Gastroesophageal sphincter (tissue), 4 donors: ENCODE measurements around the gene FASLG. TPM values are rescaled to one million over a fixed set of nuclear protein-coding genes. Genes with fewer than 3 reads are reported as not detected.

ENCODE experiments used
- ATAC-seq: fragments of 150-250 bp; one replicate; pipeline ENCODE4 v1.9.1; 2016; ENCODE audit warnings: mild to moderate bottlenecking, moderate library complexity
- H3K27ac ChIP-seq, 4 donors: fragments of 200-600 bp; sonication (generic) in 3 of 4; 1 replicate in 3 of 4; 2 replicates in 1 of 4; pipeline ENCODE4 v1.5.1; 2016 to 2019
- H3K27me3 ChIP-seq: fragments of 200-600 bp; sonication (generic); one replicate; pipeline ENCODE4 v1.5.1; 2019
- H3K36me3 ChIP-seq, 2 donors: fragments of 200-600 bp; sonication (generic); one replicate each; pipeline ENCODE4 v1.5.1; 2019; ENCODE audit warnings: control low read depth in 1 of 2
- H3K4me1 ChIP-seq, 3 donors: fragments of 200-600 bp; sonication (generic); 1 replicate in 2 of 3; 2 replicates in 1 of 3; pipeline ENCODE4 v1.5.1; 2016 to 2019; ENCODE audit warnings: control low read depth in 2 of 3
- H3K4me3 ChIP-seq, 2 donors: fragments of 200-600 bp; sonication (generic); one replicate each; pipeline ENCODE4 v1.5.1; 2019; ENCODE audit warnings: mild to moderate bottlenecking in 1 of 2, moderate library complexity in 1 of 2
- H3K9me3 ChIP-seq, 3 donors: fragments of 200-600 bp; sonication (generic); one replicate each; pipeline ENCODE4 v1.5.1; 2017 to 2019; ENCODE audit warnings: control low read depth in 2 of 3
- EP300 ChIP-seq: sonication (generic); formaldehyde crosslinking; IDR thresholded peaks from one replicate; pipeline ENCODE4 v1.6.1; 2017; ENCODE audit warnings: antibody characterized with exemption, mild to moderate bottlenecking
- POLR2A ChIP-seq, 2 donors: fragments of 450-650 bp; IDR thresholded peaks; one replicate each; pipeline ENCODE4 v1.6.1; 2017; ENCODE audit warnings: antibody characterized with exemption in 2 of 2, mild to moderate bottlenecking in 2 of 2, moderate library complexity in 1 of 2
- POLR2AphosphoS5 ChIP-seq: sonication (generic); formaldehyde crosslinking; IDR thresholded peaks from one replicate; pipeline ENCODE4 v1.6.1; 2017; ENCODE audit warnings: antibody characterized with exemption
- WGBS, 2 donors: methylation state at CpG; one replicate each; pipeline ENCODE4 v1.1.5; 2018; ENCODE audit warnings: low coverage in 1 of 2; 5-methylcytosine and 5-hydroxymethylcytosine counted together
- total RNA-seq, 4 donors: library from RNA; depleted of rRNA; stranded (reverse); fragments of >200 nt; gene quantifications; one replicate each; pipeline ENCODE4 v1.1.0, GENCODE V29; 2016
- TF ChIP-seq, protein P1 (sequence below), 4 experiments: fragments of 200-600 bp in 2 of 4; fragments of 450-650 bp in 2 of 4; sonication (generic) in 1 of 4; IDR thresholded peaks; one replicate each; pipeline ENCODE4 v1.5.1; 2017 to 2019; ENCODE audit warnings: antibody characterized with exemption in 4 of 4, mild to moderate bottlenecking in 2 of 4, moderate library complexity in 2 of 4

The FASLG gene
- total RNA-seq, 4 donors from 2014 or later: not detected

DNA sequence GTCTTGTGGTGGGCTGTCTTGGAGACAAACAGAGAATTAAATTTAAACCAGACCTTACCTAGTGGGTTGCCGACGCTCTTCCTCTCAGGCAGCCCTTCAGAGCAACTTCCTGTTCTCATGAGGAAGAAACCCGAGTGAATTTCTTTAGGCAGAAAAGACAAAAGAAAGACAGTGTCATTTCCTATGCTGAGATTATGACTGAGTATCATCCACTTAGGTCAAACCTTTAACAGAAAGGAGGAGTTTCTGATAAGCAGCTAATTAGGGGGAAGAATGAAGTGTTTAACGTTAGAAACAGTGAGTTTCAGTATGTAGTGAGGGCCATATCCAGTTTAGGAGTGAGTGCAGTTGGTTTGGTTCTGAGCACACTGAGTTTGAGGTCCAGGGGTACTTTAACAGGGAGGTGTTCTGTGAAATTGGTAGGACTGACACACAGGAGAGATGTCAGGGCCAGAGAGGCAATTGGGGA, 38.7 kb downstream of the FASLG start:
- H3K36me3 ChIP-seq: no peaks in the 10 kb centered on the region
- no peak overlapping the region for H3K4me3 ChIP-seq
- H3K27ac ChIP-seq: no peak overlapping the region
- H3K27me3 ChIP-seq: no peaks in the 10 kb centered on the region
- 62 to 73% methylated on average over 4 of the region's 4 CpGs for WGBS, 2 donors
- no peaks in the 10 kb centered on the region for H3K4me1 ChIP-seq
- no peak for ATAC-seq
- H3K9me3 ChIP-seq: no peaks in the 10 kb centered on the region
- TF ChIP-seq POLR2AphosphoS5 (no peak), EP300 (no peak), POLR2A (IDR thresholded peaks at IDR 0.05) (no peak)
- TF ChIP-seq, protein P1, sequence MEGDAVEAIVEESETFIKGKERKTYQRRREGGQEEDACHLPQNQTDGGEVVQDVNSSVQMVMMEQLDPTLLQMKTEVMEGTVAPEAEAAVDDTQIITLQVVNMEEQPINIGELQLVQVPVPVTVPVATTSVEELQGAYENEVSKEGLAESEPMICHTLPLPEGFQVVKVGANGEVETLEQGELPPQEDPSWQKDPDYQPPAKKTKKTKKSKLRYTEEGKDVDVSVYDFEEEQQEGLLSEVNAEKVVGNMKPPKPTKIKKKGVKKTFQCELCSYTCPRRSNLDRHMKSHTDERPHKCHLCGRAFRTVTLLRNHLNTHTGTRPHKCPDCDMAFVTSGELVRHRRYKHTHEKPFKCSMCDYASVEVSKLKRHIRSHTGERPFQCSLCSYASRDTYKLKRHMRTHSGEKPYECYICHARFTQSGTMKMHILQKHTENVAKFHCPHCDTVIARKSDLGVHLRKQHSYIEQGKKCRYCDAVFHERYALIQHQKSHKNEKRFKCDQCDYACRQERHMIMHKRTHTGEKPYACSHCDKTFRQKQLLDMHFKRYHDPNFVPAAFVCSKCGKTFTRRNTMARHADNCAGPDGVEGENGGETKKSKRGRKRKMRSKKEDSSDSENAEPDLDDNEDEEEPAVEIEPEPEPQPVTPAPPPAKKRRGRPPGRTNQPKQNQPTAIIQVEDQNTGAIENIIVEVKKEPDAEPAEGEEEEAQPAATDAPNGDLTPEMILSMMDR (IDR thresholded peaks at IDR 0.05): no peak

DNA sequence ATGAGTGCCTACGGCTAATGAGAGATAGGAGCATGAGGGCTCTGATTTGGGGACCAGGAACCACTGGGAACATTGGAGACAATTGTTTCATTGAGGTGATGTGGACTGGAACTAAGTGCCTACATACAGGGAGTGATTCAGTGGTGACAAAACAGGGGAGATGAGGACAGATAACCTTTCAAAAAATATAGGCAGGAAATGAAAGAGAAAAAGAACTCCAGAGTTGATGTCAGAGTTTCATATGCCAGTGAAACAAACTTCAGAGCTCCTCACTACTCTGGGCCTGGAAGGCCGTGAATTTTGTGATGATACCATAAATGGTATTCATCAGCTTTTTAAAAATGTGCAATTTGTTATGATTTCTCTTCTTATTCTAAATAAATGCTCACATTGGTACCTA, 39.3 kb downstream of the FASLG start:
- 69 to 73% methylated on average over 2 of the region's 2 CpGs for WGBS, 2 donors
- Histone ChIP-seq H3K9me3 (no peaks in the 10 kb centered on the region), H3K27ac (no peak overlapping the region), H3K27me3 (no peaks in the 10 kb centered on the region), H3K36me3 (no peaks in the 10 kb centered on the region), H3K4me1 (no peaks in the 10 kb centered on the region), H3K4me3 (no peak overlapping the region)
- TF ChIP-seq POLR2AphosphoS5: no peak
- TF ChIP-seq EP300: no peak
- no peak for ATAC-seq

DNA sequence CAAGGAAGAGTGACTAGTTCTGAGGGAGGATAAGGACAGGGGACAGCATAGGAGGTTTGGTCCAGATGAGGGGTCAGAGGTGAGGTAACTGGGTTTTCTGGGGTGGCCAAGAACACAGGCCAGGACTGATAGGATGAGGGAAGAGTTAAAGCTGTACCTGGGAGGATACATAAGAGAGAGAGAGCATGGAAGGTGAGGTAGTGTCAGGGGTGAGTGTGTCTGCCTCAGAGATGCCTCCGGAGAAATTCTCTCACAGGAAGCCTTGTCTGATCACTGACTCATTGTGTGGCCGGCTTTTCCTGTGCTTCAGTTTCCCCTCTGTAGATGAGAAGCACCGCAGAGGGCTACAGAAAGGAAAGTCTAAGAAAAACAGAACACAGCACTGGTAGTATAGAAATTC, 40.2 kb downstream of the FASLG start:
- no peak overlapping the region for H3K4me3 ChIP-seq
- no peaks in the 10 kb centered on the region for H3K36me3 ChIP-seq
- no peaks in the 10 kb centered on the region for H3K27me3 ChIP-seq
- 63 to 68% methylated on average over 3 of the region's 3 CpGs for WGBS, 2 donors
- no peak for ATAC-seq
- TF ChIP-seq EP300 (no peak), POLR2A (IDR thresholded peaks at IDR 0.05) (no peak), POLR2AphosphoS5 (no peak)
- TF ChIP-seq, protein P1 (IDR thresholded peaks at IDR 0.05): no peak
- H3K4me1 ChIP-seq: no peaks in the 10 kb centered on the region
- no peaks in the 10 kb centered on the region for H3K9me3 ChIP-seq
- no peak overlapping the region for H3K27ac ChIP-seq

DNA sequence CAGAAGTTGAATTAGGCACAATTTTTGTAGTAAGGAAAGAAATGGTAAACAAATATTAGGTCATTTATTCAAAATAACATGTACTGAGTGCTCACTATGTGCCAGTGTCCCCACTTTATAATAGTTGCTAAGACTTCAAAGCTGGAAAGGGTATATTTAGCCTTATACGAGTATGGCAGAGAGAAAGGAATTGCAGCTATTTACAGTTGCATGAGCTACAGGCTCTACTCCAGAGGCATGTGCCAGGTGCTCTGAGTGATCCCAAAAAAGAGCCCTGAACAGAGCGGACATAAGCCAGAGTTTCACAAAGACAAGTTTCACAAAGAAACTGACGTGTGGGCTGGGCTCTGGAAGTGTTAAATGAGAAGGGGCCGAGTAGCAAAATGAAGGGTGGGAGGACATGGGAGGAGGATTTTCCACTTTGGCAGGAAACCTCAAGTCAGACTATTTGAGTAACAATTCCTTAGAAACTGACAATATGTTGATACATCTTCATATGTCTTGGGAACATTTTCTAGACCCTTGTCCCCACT, 40.9 kb downstream of the FASLG start:
- Histone ChIP-seq H3K4me1 (no peaks in the 10 kb centered on the region), H3K27me3 (no peaks in the 10 kb centered on the region), H3K9me3 (no peaks in the 10 kb centered on the region), H3K27ac (no peak overlapping the region), H3K36me3 (no peaks in the 10 kb centered on the region), H3K4me3 (no peak overlapping the region)
- ATAC-seq: no peak
- WGBS, 2 donors: 10 to 31% methylated on average over 3 to 4 of the region's 4 CpGs
- TF ChIP-seq EP300 (no peak), POLR2A (IDR thresholded peaks at IDR 0.05) (no peak), POLR2AphosphoS5 (no peak)
- TF ChIP-seq, protein P1 (IDR thresholded peaks at IDR 0.05): no peak

DNA sequence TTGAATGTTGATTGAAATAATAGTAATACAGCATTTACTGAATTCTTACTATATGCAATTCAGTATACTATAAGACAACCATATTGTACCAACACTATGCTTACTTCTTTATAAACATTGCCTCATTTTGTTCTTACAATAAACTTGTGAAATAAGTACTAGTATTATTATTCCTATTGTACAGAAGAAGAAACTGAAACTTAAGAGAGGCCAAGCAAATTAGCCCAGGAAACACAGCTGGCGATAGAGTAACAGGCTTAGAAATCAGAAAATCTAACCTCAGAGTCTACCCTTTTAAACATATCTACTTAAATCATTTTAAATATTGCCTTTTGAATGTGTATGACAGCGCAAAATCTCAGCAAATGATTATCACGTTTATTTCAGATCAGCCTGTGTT, 41.7 kb downstream of the FASLG start:
- Histone ChIP-seq H3K4me1 (no peaks in the 10 kb centered on the region), H3K27me3 (no peaks in the 10 kb centered on the region), H3K4me3 (no peak overlapping the region), H3K36me3 (no peaks in the 10 kb centered on the region), H3K9me3 (no peaks in the 10 kb centered on the region), H3K27ac (no peak overlapping the region)
- WGBS, 2 donors: 96 to 97% methylated on average over 3 of the region's 3 CpGs
- TF ChIP-seq EP300: no peak
- TF ChIP-seq POLR2AphosphoS5: no peak
- TF ChIP-seq, protein P1 (IDR thresholded peaks at IDR 0.05): no peak
- no peak for TF ChIP-seq POLR2A (IDR thresholded peaks at IDR 0.05)
- no peak for ATAC-seq
